GM23338 (cell line): Measurements from ENCODE around the gene TRIM14. TPM values are rescaled to one million over a fixed set of nuclear protein-coding genes. Genes with fewer than 3 reads are reported as not detected.

Experiments
- ATAC-seq: fragments of 200-7000 bp; cut with Tn5 transposase; 3 replicates; pipeline ENCODE4 v1.9.1; 2020
- DNase-seq: peaks from one replicate; pipeline ENCODE4 v3.0.0-alpha.2; 2015; ENCODE audit warnings: low spot score
- H2AFZ ChIP-seq: fragments of 200-600 bp; sonication (generic); 2 replicates; pipeline ENCODE4 v1.8.0; 2016; ENCODE audit warnings: antibody characterized with exemption, mild to moderate bottlenecking, moderate library complexity
- H3F3A ChIP-seq: fragments of 200-600 bp; sonication (generic); replicated peaks from 2 replicates; pipeline ENCODE4 v1.8.0; 2017; ENCODE audit warnings: antibody characterized with exemption, mixed run types, low read depth
- H3K27ac ChIP-seq: fragments of 200-600 bp; sonication (generic); 2 replicates; pipeline ENCODE4 v1.6.1; 2016; ENCODE audit warnings: low read depth
- H3K27me3 ChIP-seq: fragments of 200-600 bp; sonication (generic); 2 replicates; pipeline ENCODE4 v1.8.0; 2016; ENCODE audit warnings: mild to moderate bottlenecking, mixed run types, moderate library complexity; ENCODE audit not compliant: insufficient read depth
- H3K36me3 ChIP-seq: fragments of 200-600 bp; sonication (generic); 2 replicates; pipeline ENCODE4 v1.8.0; 2016; ENCODE audit warnings: mild to moderate bottlenecking; ENCODE audit not compliant: insufficient read depth
- H3K4me1 ChIP-seq: fragments of 200-600 bp; sonication (generic); 2 replicates; pipeline ENCODE4 v1.8.0; 2016; ENCODE audit warnings: mild to moderate bottlenecking, moderate library complexity; ENCODE audit not compliant: insufficient read depth
- H3K4me2 ChIP-seq: fragments of 200-600 bp; sonication (generic); 2 replicates; pipeline ENCODE4 v1.7.1; 2017; ENCODE audit warnings: mixed run types
- H3K4me3 ChIP-seq: fragments of 200-600 bp; sonication (generic); 2 replicates; pipeline ENCODE4 v1.6.1; 2016; ENCODE audit warnings: mixed run types
- H3K79me2 ChIP-seq: fragments of 200-600 bp; sonication (generic); replicated peaks from 2 replicates; pipeline ENCODE4 v1.8.0; 2017; ENCODE audit warnings: mild to moderate bottlenecking; ENCODE audit not compliant: insufficient read depth
- H3K9me2 ChIP-seq: fragments of 200-600 bp; sonication (generic); 2 replicates; pipeline ENCODE4 v1.8.0; 2017; ENCODE audit not compliant: insufficient read depth
- H4K20me1 ChIP-seq: fragments of 200-600 bp; sonication (generic); replicated peaks from 2 replicates; pipeline ENCODE4 v1.8.0; 2017; ENCODE audit warnings: mild to moderate bottlenecking; ENCODE audit not compliant: insufficient read depth
- H3K27ac Mint-ChIP-seq: 2 replicates; pipeline ENCODE4 v1.8.0; 2020; ENCODE audit warnings: inconsistent platforms, mild to moderate bottlenecking, moderate library complexity, mixed read lengths
- H3K27me3 Mint-ChIP-seq: 3 replicates; pipeline ENCODE4 v1.8.0; 2022; ENCODE audit warnings: low read depth, mild to moderate bottlenecking, moderate library complexity, mixed read lengths, inconsistent platforms; ENCODE audit not compliant: insufficient read depth, poor library complexity
- H3K36me3 Mint-ChIP-seq: 3 replicates; pipeline ENCODE4 v1.8.0; 2021; ENCODE audit warnings: low read depth, mild to moderate bottlenecking, inconsistent platforms, moderate library complexity, mixed read lengths
- H3K4me1 Mint-ChIP-seq: 3 replicates; pipeline ENCODE4 v1.8.0; 2020; ENCODE audit warnings: mild to moderate bottlenecking, inconsistent platforms, mixed read lengths
- H3K4me3 Mint-ChIP-seq: 3 replicates; pipeline ENCODE4 v1.8.0; 2021; ENCODE audit warnings: moderate library complexity, mild to moderate bottlenecking, inconsistent platforms, mixed read lengths
- H3K9me3 Mint-ChIP-seq: 3 replicates; pipeline ENCODE4 v1.8.0; 2020; ENCODE audit warnings: moderate library complexity, mild to moderate bottlenecking, inconsistent platforms, mixed read lengths
- CREB1 ChIP-seq: fragments of 250-450 bp; sonication (Bioruptor Pico); IDR thresholded peaks from 2 replicates; pipeline ENCODE4 v1.5.0; 2020; ENCODE audit warnings: low read depth, mild to moderate bottlenecking, moderate library complexity
- CTCF ChIP-seq, 2 experiments: fragments of 200-600 bp in 1 of 2; sonication (generic) in 1 of 2; conservative IDR thresholded peaks; 2 replicates each; pipeline versions ENCODE4 v1.5.1 to v1.6.1; 2016 to 2017; ENCODE audit warnings: antibody characterized with exemption in 2 of 2, low read depth in 2 of 2, mild to moderate bottlenecking in 2 of 2, moderate library complexity in 1 of 2
- ETS1 ChIP-seq: IDR thresholded peaks from 2 replicates; pipeline ENCODE4 v1.6.1; 2016; ENCODE audit warnings: antibody characterized with exemption
- EZH2 ChIP-seq: fragments of 200-600 bp; sonication (generic); IDR thresholded peaks from one replicate; pipeline ENCODE4 v1.8.0; 2017; ENCODE audit warnings: antibody characterized with exemption, mild to moderate bottlenecking, low read depth; ENCODE audit not compliant: unreplicated experiment
- EZH2phosphoT487 ChIP-seq: fragments of 200-600 bp; sonication (generic); IDR thresholded peaks from one replicate; pipeline ENCODE4 v1.8.1; 2018; ENCODE audit warnings: antibody characterized with exemption; ENCODE audit not compliant: unreplicated experiment
- NANOG ChIP-seq: IDR thresholded peaks from 2 replicates; pipeline ENCODE4 v1.6.1; 2016; ENCODE audit warnings: antibody characterized with exemption, borderline replicate concordance
- POLR2AphosphoS5 ChIP-seq: IDR thresholded peaks from 2 replicates; pipeline ENCODE4 v1.6.1; 2016; ENCODE audit warnings: antibody characterized with exemption, low read depth
- REST ChIP-seq: IDR thresholded peaks from one replicate; pipeline ENCODE4 v1.6.1; 2018; ENCODE audit warnings: antibody characterized with exemption; ENCODE audit not compliant: unreplicated experiment
- STAT1 ChIP-seq: IDR thresholded peaks from one replicate; pipeline ENCODE4 v1.6.1; 2016; ENCODE audit warnings: antibody characterized with exemption; ENCODE audit not compliant: unreplicated experiment
- ZNF114 ChIP-seq: fragments of 250-450 bp; sonication (Bioruptor Pico); IDR thresholded peaks from 2 replicates; pipeline ENCODE4 v1.5.0; 2020; ENCODE audit warnings: mild to moderate bottlenecking, moderate library complexity
- ZNF331 ChIP-seq: fragments of 250-450 bp; sonication (Bioruptor Pico); IDR thresholded peaks from 2 replicates; pipeline ENCODE4 v1.5.0; 2020; ENCODE audit warnings: low read depth, mild to moderate bottlenecking, moderate library complexity
- ZNF462 ChIP-seq: fragments of 250-450 bp; sonication (Bioruptor Pico); IDR thresholded peaks from 2 replicates; pipeline ENCODE4 v1.5.0; 2020; ENCODE audit warnings: mild to moderate bottlenecking, moderate library complexity
- polyA plus RNA-seq: library from polyadenylated mRNA; unstranded; fragments of >200 nt; fragmentation: Nextera tagmentation; extraction: Ambion mirVana; gene quantifications from 2 replicates; pipeline ENCODE4 v1.2.1, GENCODE V29; 2016
- total RNA-seq: library from RNA; depleted of rRNA; stranded (reverse); fragments of >200 nt; shearing (Covaris generic); gene quantifications from 2 replicates; pipeline ENCODE4 v1.2.3, GENCODE V29; 2014

The TRIM14 gene
- total and polyA plus RNA-seq, 2 experiments from 2014 or later = 17.2 to 25.3 TPM

- Mint-ChIP-seq H3K27me3 (peaks cover 27% of the 10 kb centered on the region), H3K9me3 (no peaks in the 10 kb centered on the region), H3K27ac (no peak overlapping the region), H3K4me1 (peaks cover 34% of the 10 kb centered on the region), H3K36me3 (peaks cover 12% of the 10 kb centered on the region), H3K4me3 (no peak overlapping the region)
- no peak for ATAC-seq
- no peaks in the 10 kb centered on the region for H3K27me3 ChIP-seq
- H3K9me2 ChIP-seq = no peaks in the 10 kb centered on the region
- H2AFZ ChIP-seq = no peak overlapping the region
- peaks cover 18% of the 10 kb centered on the region for H3K4me1 ChIP-seq
- no peaks in the 10 kb centered on the region for H3K36me3 ChIP-seq
- H3K4me3 ChIP-seq = no peak overlapping the region
- DNase-seq = no peak
- H3K79me2 ChIP-seq = no peaks in the 10 kb centered on the region
- H3F3A ChIP-seq = no peaks in the 10 kb centered on the region
- no peaks in the 10 kb centered on the region for H4K20me1 ChIP-seq
- no peak for TF ChIP-seq ZNF114 (CRISPR knock-in tag)
- TF ChIP-seq CREB1 (CRISPR knock-in tag) = no peak
- no peak for TF ChIP-seq POLR2AphosphoS5
- TF ChIP-seq NANOG = no peak
- TF ChIP-seq EZH2 = no peak
- no peak for TF ChIP-seq STAT1
- TF ChIP-seq ZNF331 = no peak
- TF ChIP-seq ETS1 = no peak
- TF ChIP-seq REST = no peak
- TF ChIP-seq EZH2phosphoT487 = no peak
- TF ChIP-seq ZNF462 (CRISPR knock-in tag) = no peak
- TF ChIP-seq CTCF (conservative IDR thresholded peaks at IDR 0.05; ENCODE audit: low read depth in 2 of 2) = no peak
- H3K4me2 ChIP-seq = no peak overlapping the region
- H3K27ac ChIP-seq = no peak overlapping the region
Observed at GRCh38 chr9:98094316-98094715, 24.7 kb downstream of the TRIM14 start.
